Measurements from ENCODE around the gene TULP1.

TULP1 gene

DNA sequence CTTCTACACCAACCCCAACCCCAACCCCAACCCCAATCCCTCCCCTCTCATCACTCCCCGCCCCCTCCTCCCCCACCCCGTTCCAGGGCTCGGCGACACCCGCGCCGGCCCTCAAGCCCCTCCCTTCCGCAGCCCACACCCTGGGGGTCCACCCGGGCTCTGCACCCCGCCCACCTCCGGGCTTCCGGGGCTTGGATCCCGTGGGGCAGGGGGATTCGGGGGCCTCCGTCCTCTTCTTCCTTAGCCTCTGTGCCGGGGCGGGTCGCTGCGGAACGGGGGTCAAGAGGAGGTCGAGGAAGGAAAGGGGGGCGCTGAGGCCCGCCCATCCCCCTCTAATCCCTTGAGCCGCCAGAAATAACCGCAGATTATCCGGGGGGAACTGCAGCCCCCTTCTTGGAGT, 690 bp downstream of the TULP1 start:
- TF ChIP-seq, protein P1, sequence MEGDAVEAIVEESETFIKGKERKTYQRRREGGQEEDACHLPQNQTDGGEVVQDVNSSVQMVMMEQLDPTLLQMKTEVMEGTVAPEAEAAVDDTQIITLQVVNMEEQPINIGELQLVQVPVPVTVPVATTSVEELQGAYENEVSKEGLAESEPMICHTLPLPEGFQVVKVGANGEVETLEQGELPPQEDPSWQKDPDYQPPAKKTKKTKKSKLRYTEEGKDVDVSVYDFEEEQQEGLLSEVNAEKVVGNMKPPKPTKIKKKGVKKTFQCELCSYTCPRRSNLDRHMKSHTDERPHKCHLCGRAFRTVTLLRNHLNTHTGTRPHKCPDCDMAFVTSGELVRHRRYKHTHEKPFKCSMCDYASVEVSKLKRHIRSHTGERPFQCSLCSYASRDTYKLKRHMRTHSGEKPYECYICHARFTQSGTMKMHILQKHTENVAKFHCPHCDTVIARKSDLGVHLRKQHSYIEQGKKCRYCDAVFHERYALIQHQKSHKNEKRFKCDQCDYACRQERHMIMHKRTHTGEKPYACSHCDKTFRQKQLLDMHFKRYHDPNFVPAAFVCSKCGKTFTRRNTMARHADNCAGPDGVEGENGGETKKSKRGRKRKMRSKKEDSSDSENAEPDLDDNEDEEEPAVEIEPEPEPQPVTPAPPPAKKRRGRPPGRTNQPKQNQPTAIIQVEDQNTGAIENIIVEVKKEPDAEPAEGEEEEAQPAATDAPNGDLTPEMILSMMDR (IDR thresholded peaks at IDR 0.05; ENCODE audit: low read length, missing control alignments): no peak
- no peak for DNase-seq (ENCODE audit: low read depth)
- no peak overlapping the region for H3K4me3 ChIP-seq (replicated peaks; ENCODE audit: low read depth, low read length)

- TF ChIP-seq, protein P1 (IDR thresholded peaks at IDR 0.05; ENCODE audit: low read length, missing control alignments): no peak
- no peak overlapping the region for H3K4me3 ChIP-seq (replicated peaks; ENCODE audit: low read depth, low read length)
- no peak for DNase-seq (ENCODE audit: low read depth)
These were observed 1.1 kb downstream of the TULP1 start for GRCh38 chr6:35511562-35511941.

GRCh38 chr6:35510916-35511561, 1.7 kb downstream of the TULP1 start:
- no peak overlapping the region for H3K4me3 ChIP-seq (replicated peaks; ENCODE audit: low read depth, low read length)
- no peak for DNase-seq (ENCODE audit: low read depth)

GRCh38 chr6:35508542-35508941, 4.2 kb downstream of the TULP1 start:
- TF ChIP-seq, protein P1 (IDR thresholded peaks at IDR 0.05; ENCODE audit: low read length, missing control alignments): no peak
- DNase-seq (ENCODE audit: low read depth): no peak
- H3K4me3 ChIP-seq (replicated peaks; ENCODE audit: low read depth, low read length): no peak overlapping the region

More at GRCh38 chr6:35510916-35511561, 1.7 kb downstream of the TULP1 start:
- TF ChIP-seq, protein P1 (IDR thresholded peaks at IDR 0.05; ENCODE audit: low read length, missing control alignments): no peak

DNA sequence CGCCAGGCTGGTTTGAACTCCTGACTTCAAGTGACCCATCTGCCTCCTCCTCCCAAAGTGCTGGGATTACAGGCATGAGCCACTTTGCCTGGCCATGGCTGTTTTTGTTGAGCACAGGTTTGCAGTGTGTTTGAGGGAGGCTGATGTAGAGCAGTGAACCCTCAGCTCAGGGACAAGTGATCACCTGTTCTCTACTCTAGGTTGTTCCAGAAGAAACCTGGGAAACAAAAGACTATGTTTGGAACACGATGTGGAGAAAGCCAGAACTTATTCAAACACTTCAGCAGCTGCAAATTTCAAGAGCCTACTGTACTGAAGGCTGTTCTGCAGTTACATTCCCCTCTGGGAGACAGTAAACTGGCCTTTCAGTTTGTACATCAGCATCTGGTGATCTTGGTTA, 4.7 kb downstream of the TULP1 start:
- no peak for DNase-seq (ENCODE audit: low read depth)
- no peak overlapping the region for H3K4me3 ChIP-seq (replicated peaks; ENCODE audit: low read depth, low read length)
- TF ChIP-seq, protein P1 (IDR thresholded peaks at IDR 0.05; ENCODE audit: low read length, missing control alignments): no peak

- TF ChIP-seq, protein P1 (IDR thresholded peaks at IDR 0.05; ENCODE audit: low read length, missing control alignments): no peak
- H3K4me3 ChIP-seq (replicated peaks; ENCODE audit: low read depth, low read length): no peak overlapping the region
- no peak for DNase-seq (ENCODE audit: low read depth)
These were observed 5.5 kb downstream of the TULP1 start for GRCh38 chr6:35507221-35507620.

DNA sequence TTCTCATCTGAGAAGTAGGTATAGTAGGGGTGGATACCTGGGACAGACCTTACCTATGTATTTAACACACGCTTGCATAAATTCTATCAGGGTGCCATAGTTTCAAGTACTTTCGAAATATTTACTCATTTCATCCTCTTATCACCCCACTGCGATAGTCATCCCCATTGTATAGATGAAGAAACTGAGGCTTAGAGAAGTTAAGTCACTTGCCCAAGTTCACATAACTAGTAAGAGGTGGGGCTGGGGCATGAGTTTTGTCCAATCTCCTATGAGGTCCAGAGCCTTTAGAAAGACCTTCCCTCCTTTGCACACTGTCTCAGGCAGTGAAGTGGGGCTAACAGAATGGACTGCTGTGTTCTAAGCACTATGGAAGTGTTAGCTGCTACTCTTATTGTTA, 6.2 kb downstream of the TULP1 start:
- TF ChIP-seq, protein P1 (IDR thresholded peaks at IDR 0.05; ENCODE audit: low read length, missing control alignments): no peak
- H3K4me3 ChIP-seq (replicated peaks; ENCODE audit: low read depth, low read length): no peak overlapping the region
- DNase-seq (ENCODE audit: low read depth): no peak

All from fibroblast of pulmonary artery (primary cell).